ENCODE measurements around the gene FANCE.

FANCE gene

DNA sequence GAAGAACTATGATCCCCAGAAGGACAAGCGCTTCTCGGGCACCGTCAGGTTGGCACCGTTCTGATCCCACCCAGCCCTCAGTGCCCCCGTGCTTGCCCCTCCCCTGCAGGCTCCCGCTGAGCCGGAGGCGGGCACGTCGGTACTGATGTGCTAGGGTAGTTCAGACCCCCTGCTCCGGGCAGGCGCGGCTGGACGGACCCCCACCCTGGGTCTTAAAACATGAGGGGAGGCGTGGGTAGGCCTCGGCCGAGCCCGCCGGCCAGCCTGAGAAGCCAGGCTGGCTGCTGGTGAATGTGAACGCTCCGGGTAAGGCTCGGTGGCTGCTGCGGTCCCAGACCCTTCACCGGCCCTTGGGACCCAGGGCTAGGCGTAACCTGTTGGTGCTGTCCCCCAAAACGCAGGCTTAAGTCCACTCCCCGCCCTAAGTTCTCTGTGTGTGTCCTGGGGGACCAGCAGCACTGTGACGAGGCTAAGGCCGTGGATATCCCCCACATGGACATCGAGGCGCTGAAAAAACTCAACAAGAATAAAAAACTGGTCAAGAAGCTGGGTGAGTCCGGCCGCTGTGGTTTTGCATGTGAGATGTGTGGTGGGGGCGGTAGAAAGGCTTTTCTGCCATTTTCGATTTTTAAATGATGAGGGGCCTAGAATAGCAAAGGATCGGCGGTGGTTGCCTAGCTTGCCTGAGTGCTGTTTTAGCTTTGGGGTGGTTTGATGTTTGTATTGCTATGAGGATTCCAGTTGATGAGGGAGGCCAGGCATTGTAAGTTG, 17.0 kb downstream of the FANCE start:
- H3K4me3 ChIP-seq (ENCODE audit: low read depth, low read length): peak overlapping the region; percentile 93
- TF ChIP-seq CTCF (IDR thresholded peaks at IDR 0.05; ENCODE audit: low read depth, low read length): no peak

DNA sequence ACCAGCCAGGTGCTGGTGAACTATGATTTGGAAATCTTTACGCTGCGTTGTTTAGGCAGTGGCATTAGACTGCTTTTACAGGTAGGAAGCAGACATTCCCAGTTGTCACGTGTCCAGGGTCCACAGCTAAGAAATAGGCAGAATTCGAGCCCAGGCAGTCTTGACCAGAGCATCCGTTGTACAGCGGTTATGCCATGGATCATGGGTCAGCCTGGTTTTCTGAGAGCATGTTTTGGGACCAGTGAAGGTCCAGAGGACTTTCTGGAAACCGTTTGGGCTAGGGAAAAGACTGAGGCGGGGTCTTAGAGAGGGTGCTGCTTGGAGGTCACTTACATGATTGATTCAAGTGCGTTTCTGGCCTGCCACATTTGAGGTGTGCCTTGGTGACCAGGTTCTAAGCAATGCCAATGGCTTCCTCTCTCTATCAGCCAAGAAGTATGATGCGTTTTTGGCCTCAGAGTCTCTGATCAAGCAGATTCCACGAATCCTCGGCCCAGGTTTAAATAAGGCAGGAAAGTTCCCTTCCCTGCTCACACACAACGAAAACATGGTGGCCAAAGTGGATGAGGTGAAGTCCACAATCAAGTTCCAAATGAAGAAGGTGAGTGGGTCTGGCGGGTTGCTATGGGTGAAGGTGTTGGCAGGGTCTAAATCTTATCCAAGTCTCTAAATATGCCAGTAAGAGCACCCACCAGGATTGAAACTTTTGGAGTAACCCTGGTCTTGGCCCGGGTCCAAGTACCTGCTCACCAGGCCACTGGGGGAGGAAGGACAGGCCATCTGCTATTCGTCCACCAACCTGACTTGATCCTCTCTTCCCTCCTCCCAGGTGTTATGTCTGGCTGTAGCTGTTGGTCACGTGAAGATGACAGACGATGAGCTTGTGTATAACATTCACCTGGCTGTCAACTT, 17.9 kb downstream of the FANCE start:
- no peak for TF ChIP-seq CTCF (IDR thresholded peaks at IDR 0.05; ENCODE audit: low read depth, low read length)
- H3K4me3 ChIP-seq (ENCODE audit: low read depth, low read length): peak overlapping the region; percentile 93

- H3K4me3 ChIP-seq (ENCODE audit: low read depth, low read length): peak overlapping the region; percentile 93
- TF ChIP-seq CTCF (IDR thresholded peaks at IDR 0.05; ENCODE audit: low read depth, low read length): no peak
Measured at GRCh38 chr6:35470663-35471120, 18.6 kb downstream of the FANCE start.

- no peak overlapping the region for H3K4me3 ChIP-seq (ENCODE audit: low read depth, low read length)
- TF ChIP-seq CTCF (IDR thresholded peaks at IDR 0.05; ENCODE audit: low read depth, low read length): no peak
Measured at GRCh38 chr6:35471836-35472345, 19.8 kb downstream of the FANCE start.

DNA sequence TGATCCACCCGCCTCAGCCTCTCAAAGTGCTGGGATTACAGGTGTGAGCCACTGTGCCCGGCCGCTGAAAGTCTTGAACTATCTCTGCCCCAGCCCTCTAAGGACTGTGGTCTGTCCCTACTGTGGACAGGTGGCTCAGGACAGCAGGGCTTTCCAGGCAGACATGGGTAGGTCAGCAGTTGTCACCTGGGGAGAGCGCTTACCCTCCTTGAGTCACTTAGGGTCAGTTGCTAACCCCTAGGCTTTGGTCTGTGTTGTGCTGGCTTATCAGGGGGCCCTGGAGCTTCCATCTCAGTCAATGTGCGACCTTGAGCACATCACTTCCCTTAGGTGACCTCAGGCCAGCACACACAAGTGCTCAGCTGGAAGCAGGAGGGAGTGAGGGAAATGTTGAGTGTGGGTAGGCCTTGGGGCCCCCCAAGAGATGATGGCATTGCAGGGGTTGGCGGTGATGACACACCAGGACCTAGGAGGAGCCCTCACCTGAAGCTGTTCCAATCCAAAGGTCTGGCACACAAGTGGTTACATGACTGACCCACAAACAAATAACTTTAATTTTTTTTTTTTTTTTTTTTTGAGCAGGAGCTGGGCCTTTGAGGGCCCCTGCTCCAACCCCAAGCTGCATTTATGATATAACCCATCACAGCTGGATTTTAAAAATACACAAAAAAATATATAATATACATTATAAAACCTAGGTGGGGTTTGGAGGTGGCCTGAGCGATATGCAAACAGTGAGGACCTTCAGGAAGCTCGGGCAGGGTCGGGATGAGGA, 21.1 kb downstream of the FANCE start:
- no peak overlapping the region for H3K4me3 ChIP-seq (ENCODE audit: low read depth, low read length)
- TF ChIP-seq CTCF (IDR thresholded peaks at IDR 0.05; ENCODE audit: low read depth, low read length): no peak

DNA sequence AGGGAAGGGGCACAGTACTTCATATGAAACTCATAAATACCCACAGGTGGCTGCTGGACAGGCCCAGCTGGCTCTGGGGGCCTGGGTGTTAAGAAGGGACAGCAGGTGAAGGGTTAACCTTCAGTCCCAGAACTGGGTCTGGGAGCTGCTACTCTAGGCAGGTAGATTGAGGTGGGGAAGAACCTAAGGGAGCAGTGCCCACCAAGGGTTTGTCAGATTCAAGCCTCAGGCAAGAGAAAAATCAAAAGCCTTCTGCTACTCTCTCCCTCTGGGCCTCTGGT, 21.7 kb downstream of the FANCE start:
- no peak for TF ChIP-seq CTCF (IDR thresholded peaks at IDR 0.05; ENCODE audit: low read depth, low read length)
- no peak overlapping the region for H3K4me3 ChIP-seq (ENCODE audit: low read depth, low read length)

All from WI38 (cell line).